Kidney capillary endothelial cell (primary cell): ENCODE data around the gene KRTAP4-2.
"Not testable (repeated sequence)": the region's sequence is repeated elsewhere in the genome, so short reads cannot be mapped to it uniquely, and the experiment has no call there.

ENCODE experiments used
- DNase-seq: peaks from one replicate; pipeline ENCODE4 v3.0.0-alpha.2; 2018; ENCODE audit warnings: low spot score

Gene KRTAP4-2

DNA sequence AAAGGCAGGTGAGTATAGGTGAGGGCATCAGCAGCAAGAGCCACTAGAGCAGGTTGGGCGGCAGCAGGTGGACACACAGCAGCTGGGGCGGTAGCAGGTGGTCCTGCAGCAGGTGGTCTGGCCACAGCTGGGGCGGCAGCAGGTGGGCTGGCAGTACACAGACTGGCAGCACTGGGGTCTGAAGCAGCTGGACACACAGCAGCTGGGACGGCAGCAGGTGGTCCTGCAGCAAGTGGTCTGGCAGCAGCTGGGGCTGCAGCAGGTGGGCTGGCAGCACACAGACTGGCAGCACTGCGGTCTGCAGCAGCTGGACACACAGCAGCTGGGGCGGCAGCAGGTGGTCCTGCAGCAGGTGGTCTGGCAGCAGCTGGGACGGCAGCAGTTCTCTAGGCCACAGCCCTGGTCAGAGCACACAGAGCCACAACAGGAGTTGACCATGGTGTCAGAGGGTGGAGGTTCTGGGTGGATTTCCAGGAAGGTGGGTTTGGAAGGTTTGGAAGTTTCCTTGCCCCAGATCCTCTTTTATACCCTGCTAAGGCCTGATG is at the start of gene KRTAP4-2:
Gene KRTAP4-2 (minus strand): TSS at position 495 of the 545 bp plus-strand sequence. CDS start 57 bp downstream, at position 438.
- no peak for DNase-seq

DNA sequence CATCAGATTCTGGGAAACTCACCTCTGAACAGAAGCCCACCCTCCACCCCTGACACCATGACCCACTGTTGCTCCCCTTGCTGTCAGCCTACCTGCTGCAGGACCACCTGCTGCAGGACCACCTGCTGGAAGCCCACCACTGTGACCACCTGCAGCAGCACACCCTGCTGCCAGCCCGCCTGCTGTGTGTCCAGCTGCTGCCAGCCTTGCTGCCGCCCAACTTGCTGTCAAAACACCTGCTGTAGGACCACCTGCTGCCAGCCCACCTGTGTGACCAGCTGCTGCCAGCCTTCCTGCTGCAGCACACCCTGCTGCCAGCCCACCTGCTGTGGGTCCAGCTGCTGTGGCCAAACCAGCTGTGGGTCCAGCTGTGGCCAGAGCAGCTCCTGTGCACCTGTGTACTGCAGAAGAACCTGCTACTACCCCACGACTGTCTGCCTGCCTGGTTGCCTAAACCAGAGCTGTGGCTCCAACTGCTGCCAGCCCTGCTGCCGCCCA is 48.6 kb upstream of the KRTAP4-2 start, which contains the start of gene KRTAP9-2:
Gene KRTAP9-2 (plus strand): TSS at position 51 of the 498 bp plus-strand sequence. CDS start 7 bp downstream, at position 58.
- not testable (repeated sequence) for DNase-seq

GRCh38 chr17:41226051-41226450 is 48.0 kb upstream of the KRTAP4-2 start:
- no peak for DNase-seq

GRCh38 chr17:41223821-41224220 is 45.8 kb upstream of the KRTAP4-2 start:
- DNase-seq: no peak

DNA sequence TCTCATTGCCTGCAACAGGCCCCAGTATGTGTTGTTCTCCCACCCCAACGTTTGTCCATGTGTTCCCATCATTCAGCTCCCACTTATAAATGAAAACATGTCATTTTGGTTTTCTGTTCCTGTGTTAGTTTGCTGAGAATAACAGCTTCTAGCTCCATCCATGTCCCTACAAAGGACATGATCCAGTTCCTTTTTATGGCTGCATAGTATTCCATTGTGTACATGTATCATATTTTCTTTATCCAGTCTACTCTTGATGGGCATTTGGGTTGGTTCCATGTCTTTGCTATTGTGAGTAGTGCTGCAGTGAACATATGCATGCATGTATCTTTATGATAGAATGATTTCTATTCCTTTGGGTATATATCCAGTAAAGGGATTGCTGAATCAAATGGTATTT is 37.7 kb upstream of the KRTAP4-2 start:
- no peak for DNase-seq

GRCh38 chr17:41212524-41213169 is 34.6 kb upstream of the KRTAP4-2 start:
- no peak for DNase-seq

DNA sequence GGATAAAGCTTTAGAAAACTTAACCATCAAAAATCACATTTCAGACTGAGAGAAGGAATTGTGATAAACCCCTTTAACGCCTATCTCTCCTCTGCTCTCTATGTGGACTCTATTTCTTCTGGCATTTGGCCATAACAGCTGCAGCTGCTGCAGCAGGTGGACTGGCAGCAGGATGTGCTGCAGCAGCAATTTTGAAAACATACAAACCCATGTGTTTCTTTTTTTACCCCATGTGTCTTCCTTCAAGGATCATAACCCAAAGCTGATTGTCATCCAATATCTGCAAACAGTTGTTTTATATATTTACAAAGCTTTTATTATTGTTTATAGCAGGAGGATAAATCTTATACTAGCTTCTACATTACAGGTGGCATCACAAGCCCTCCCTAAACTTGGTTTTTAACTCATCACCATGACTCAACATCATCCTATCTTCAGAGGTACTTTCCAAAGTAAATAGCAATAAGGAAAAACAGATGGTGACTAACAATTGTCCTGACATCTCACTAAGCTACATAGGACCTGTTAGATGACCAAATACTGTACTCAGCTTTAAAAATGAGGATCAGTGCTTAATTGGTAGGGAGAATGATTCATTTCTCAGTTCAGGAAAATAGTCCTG is 33.9 kb upstream of the KRTAP4-2 start:
- no peak for DNase-seq

- no peak for DNase-seq
These were observed 21.5 kb upstream of the KRTAP4-2 start for GRCh38 chr17:41199421-41200078.

GRCh38 chr17:41196068-41196467 is 18.0 kb upstream of the KRTAP4-2 start:
- no peak for DNase-seq

GRCh38 chr17:41190328-41190727 is 12.3 kb upstream of the KRTAP4-2 start:
- DNase-seq: no peak

- DNase-seq: not testable (repeated sequence)
These were observed 11.9 kb upstream of the KRTAP4-2 start, which contains the start of gene KRTAP9-1 for GRCh38 chr17:41189837-41190318. TSS of gene KRTAP9-1 (plus strand) at chr17:41189887. CDS start at chr17:41189887, 0 bp downstream.

GRCh38 chr17:41186872-41187271 is 8.9 kb upstream of the KRTAP4-2 start:
- DNase-seq: no peak

DNA sequence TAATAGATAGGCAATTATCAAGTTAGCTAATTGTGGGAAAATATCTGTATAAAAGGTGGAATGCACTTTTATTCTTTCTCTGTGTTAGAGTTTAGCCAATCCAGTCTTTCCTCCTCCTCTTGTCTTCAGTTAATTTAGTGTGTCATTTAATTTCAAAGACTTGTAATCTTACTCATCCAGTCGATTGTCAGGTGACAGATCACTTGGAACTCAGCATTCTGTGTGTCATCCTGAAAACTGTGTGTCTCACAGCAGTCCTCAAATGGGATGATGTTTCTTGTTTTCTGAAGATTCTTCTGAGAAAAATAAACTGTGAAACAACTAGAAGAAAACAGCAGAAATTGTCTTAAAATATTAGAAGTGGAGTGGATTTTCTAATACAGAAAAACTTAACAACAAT is 7.0 kb upstream of the KRTAP4-2 start:
- no peak for DNase-seq

GRCh38 chr17:41184480-41184961 is 6.5 kb upstream of the KRTAP4-2 start, which contains the start of gene KRTAP4-1:
TSS of gene KRTAP4-1 (minus strand) at chr17:41184911. CDS start at chr17:41184854, 57 bp downstream.
- no peak for DNase-seq

- no peak for DNase-seq
These were observed 1.0 kb upstream of the KRTAP4-2 start for GRCh38 chr17:41178843-41179616.

- peak; percentile 4 for DNase-seq
These were observed 320 bp upstream of the KRTAP4-2 start for GRCh38 chr17:41178341-41178740.

DNA sequence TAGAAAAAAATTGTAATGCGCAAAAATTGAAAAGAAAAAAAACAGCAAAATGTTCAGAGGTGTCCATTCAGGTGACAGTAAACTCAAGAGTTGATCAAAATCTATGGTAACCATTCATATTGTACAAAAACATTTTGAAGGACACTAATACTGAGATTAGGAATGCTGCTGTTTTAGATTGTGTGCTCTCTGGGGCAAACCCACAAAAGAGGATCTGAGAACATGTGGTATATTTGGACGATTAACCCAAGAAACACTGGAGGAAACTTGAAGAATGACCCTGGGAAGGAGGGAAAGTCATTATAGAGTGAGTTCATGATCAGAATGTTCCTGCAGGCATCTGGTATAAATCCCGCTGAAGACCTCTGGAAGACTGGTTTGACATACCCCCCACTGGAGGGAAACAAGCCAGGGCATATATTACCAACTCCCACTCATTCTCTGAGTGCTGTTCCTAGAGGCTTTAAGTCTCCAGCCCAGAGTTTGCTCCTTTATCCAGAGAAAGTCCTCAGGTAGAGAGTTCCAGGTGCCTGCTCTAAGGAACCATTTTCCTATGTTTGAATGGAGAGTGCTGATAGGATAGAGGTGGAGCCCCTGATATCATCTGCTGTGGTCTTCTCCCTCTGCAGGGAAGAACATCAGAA is 1.2 kb downstream of the KRTAP4-2 start:
- DNase-seq: no peak

DNA sequence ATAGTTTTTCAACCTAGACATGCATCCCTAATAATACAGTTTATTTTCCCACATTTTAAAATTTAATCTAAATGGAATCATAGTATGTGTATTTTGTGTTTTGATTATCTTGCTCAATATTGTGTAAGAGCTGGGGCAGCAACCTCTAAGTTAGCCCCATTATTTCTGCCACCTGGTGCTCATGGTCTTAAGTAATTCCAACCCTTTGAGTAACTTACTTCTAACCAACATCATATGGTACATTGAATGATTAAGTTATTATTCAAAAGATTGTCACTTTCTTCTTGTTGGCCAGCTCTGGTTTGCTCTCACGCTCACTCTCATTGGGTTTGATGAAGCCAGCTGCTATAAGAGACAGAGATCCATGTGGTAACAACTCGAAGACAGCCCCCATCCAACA is 6.1 kb downstream of the KRTAP4-2 start:
- no peak for DNase-seq

DNA sequence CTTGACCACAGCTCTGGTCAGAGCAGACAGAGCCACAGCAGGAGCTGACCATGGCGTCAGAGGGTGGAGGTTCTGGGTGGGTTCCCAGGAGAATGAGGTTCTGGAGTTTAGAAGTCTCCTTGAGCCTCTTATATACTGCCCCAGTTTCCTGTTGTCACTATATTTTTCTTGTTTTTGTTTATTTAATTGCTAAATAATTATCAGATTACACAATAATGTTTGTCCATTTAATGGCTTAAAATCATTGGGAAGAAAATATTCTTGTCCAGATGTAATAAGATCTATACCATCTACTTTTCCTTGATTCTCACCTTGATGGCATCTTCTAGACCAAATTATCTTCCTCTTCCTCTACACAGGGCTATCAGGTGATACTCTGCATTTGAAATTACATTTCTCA is 9.9 kb downstream of the KRTAP4-2 start, which contains the start of gene KRTAP4-3:
Gene KRTAP4-3 (minus strand): TSS at position 101 of the 400 bp plus-strand sequence. CDS start 49 bp downstream, at position 52.
- DNase-seq: no peak

DNA sequence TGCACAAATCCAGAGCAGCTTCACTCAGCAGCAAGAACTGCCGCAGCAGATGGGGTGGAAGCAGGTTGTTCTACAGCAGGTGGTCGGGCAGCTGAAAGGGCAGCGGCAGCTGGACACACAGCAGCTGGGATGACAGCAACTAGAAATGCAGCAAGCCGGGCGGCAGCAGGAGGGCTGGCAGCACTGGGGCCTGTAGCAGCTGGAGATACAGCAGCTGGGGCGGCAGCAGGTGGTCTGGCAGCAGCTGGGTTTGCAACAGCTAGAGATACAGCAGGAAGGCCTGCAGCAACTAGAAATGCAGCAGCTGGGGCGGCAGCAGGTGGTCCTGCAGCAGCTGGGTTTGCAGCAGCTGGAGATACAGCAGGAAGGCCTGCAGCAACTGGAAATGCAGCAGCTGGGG is 10.5 kb downstream of the KRTAP4-2 start:
- no peak for DNase-seq

- DNase-seq: peak; percentile 23
These were observed 14.2 kb downstream of the KRTAP4-2 start for GRCh38 chr17:41163828-41164227.
